NCI-H1694 (cell line): Measurements from ENCODE around the gene ZXDC.

Experiments
- DNase-seq: peaks from one replicate; lab custom pipeline; 2025; lab: John Stamatoyannopoulos, UW

Gene ZXDC

GRCh38 chr3:126394179-126394976, 81.3 kb downstream of the ZXDC start, which contains the start of gene CFAP100:
Gene CFAP100, plus strand, starts transcription at chr3:126394909. Its CDS starts 1,092 bp downstream, at chr3:126396001.
- no peak for DNase-seq

DNA sequence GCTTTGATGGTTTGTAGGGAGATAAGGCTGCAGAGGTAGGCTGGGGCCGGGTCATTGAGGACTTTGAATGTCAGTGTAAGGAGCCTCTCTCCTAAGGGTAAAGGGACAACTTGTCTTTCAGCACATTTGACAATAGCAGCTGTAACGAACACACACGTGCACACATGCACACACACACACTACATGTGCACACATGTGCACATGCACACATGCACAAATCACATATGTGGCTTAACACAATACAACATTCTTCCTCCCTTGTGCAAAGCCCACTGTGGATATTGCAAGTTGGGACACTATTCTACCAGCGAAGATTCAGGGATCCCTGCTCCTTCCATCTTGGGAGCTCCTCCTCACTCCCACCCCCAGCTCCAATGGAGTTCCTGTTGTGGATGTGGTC, 82.1 kb downstream of the ZXDC start:
- DNase-seq = no peak

GRCh38 chr3:126392246-126392645, 83.4 kb downstream of the ZXDC start:
- no peak for DNase-seq

GRCh38 chr3:126391631-126392030, 84.1 kb downstream of the ZXDC start:
- no peak for DNase-seq

DNA sequence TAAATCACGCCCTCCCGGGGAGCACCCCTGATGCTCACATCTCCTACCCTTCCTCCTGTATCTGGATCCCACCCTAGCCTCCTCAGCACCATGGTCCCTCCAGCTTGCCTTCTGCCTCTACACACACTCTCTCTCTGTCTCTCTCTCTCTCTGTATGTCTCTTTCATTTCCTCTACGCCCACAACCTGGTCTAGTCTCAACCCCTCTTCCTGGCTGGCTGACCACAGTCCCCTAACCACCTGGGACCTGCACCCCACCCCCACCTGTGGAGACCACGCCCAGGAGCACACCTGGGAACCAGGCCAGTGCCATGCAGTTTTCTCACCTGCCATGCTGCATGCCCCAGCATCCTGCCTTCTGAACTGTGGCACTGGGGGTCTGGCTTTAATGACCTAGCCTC, 84.9 kb downstream of the ZXDC start:
- no peak for DNase-seq

GRCh38 chr3:126390201-126390600, 85.5 kb downstream of the ZXDC start:
- no peak for DNase-seq

GRCh38 chr3:126389794-126390146, 85.9 kb downstream of the ZXDC start:
- DNase-seq = no peak

- no peak for DNase-seq
These were observed 86.4 kb downstream of the ZXDC start for GRCh38 chr3:126389112-126389793.
